ENCODE measurements around the gene HOXB5. TPM values are rescaled to one million over a fixed set of nuclear protein-coding genes. Genes with fewer than 3 reads are reported as not detected.

The HOXB5 gene
- total and polyA plus RNA-seq, 2 of the 4 experiments (the other 2 are of a cell fraction), result 0.54 to 18.0 TPM

- WGBS, 2 experiments (ENCODE audit: extremely low coverage in 2 of 2, insufficient read length in 1 of 2), result 3% methylated on average over 8 of the region's 25 CpGs; no CpG with 5 or more reads in 1 of the 2 experiments
- H3K9ac ChIP-seq (ENCODE audit: low read depth, low read length), result no peak overlapping the region
- no TSS peak for BruUV-seq (replicated peaks)
- H3K23ac ChIP-seq (ENCODE audit: low read depth, low read length), result peak overlapping the region; percentile 45; the same call in 1 of the 2 replicates
- H3K27me3 ChIP-seq (ENCODE audit: control insufficient read depth, insufficient read depth, low read length), result peaks cover 79% of the 10 kb centered on the region
- ATAC-seq (ENCODE audit: low read depth), result peak; percentile 93
- H2AK5ac ChIP-seq (ENCODE audit: low read depth, low read length), result no peak overlapping the region
- H3K56ac ChIP-seq (ENCODE audit: extremely low read depth, insufficient read depth, low read length), result no peak overlapping the region
- no peak overlapping the region for H2BK5ac ChIP-seq (ENCODE audit: low read depth, low read length, poor library complexity, severe bottlenecking)
- H2BK120ac ChIP-seq (ENCODE audit: low read depth, low read length), result no peak overlapping the region
- H3K18ac ChIP-seq (ENCODE audit: low read depth, low read length), result no peak overlapping the region
- H3K4me3 ChIP-seq (ENCODE audit: insufficient read depth, low read depth, low read length), result no peak overlapping the region
- no peaks in the 10 kb centered on the region for H3K79me1 ChIP-seq (ENCODE audit: low read depth in 1 of 2, low read length in 2 of 2)
- peak; percentile 79 for DNase-seq
- ChIA-PET CTCF (interaction anchor here (0.6 to 1.5 kb wide), 7 partner anchors 9 to 593 kb away, joined by 3 read pairs; no protein-coding TSS in a partner anchor), POLR2A (ENCODE audit: unreplicated experiment) (no interaction called here)
- H2AFZ ChIP-seq (replicated peaks; ENCODE audit: low read length, poor library complexity), result no peak overlapping the region
- peaks cover 9% of the 10 kb centered on the region for H3K9me3 ChIP-seq (ENCODE audit: control insufficient read depth, insufficient read depth, low read length)
- no peak for TF ChIP-seq RFX5 (IDR thresholded peaks at IDR 0.05; ENCODE audit: low read depth, low read length)
- TF ChIP-seq CEBPB (IDR thresholded peaks at IDR 0.05; ENCODE audit: low read depth, low read length), result no peak
- 0 out of 2 replicates have a peak, but pooled peaks have one; percentile 9 for TF ChIP-seq MXI1 (IDR thresholded peaks at IDR 0.05; ENCODE audit: borderline replicate concordance, low read depth, low read length)
- TF ChIP-seq FOS (IDR thresholded peaks at IDR 0.05; ENCODE audit: low read depth, low read length), result no peak
- TF ChIP-seq SMC3 (IDR thresholded peaks at IDR 0.05; ENCODE audit: low read depth, low read length), result peak; percentile 94
- no peak for TF ChIP-seq CHD1 (IDR thresholded peaks at IDR 0.05; ENCODE audit: low read depth, low read length)
- TF ChIP-seq CTCF (conservative IDR thresholded peaks at IDR 0.05; ENCODE audit: low read depth, low read length), result peak; percentile 98
- no peak for TF ChIP-seq NFE2L2 (IDR thresholded peaks at IDR 0.05; ENCODE audit: low read depth, low read length)
- peak; percentile 97 for TF ChIP-seq RAD21 (IDR thresholded peaks at IDR 0.05; ENCODE audit: low read length)
- TF ChIP-seq POLR2A (IDR thresholded peaks at IDR 0.05; ENCODE audit: low read depth, low read length), result peak; percentile 57; the same call in 1 of the 2 replicates
- dilution Hi-C loops (cut with HindIII; ENCODE audit: low sequenced_read_pairs, unreplicated experiment), result no loop called here
- no peaks in the 10 kb centered on the region for H3K36me3 ChIP-seq (ENCODE audit: control insufficient read depth, insufficient read depth, low read length)
- no peak overlapping the region for H3K4ac ChIP-seq (ENCODE audit: low read depth, low read length)
- no peak overlapping the region for H3K14ac ChIP-seq (replicated peaks; ENCODE audit: low read depth, low read length)
- H3K27ac ChIP-seq (ENCODE audit: insufficient read depth, low read length), result no peak overlapping the region
- in situ Hi-C loops (cut with MboI; ENCODE audit: low sequenced_read_pairs), result no loop called here
- intact Hi-C loops (cut with micrococcal nuclease), result loop anchor here (1.0 to 2.0 kb wide), 6 partner anchors 282 to 592 kb away; no protein-coding TSS in a partner anchor
- no peak overlapping the region for H4K8ac ChIP-seq (ENCODE audit: low read depth in 2 of 2, low read length in 2 of 2)
- H2BK15ac ChIP-seq (ENCODE audit: low read depth, low read length), result no peak overlapping the region
- H4K20me1 ChIP-seq (ENCODE audit: insufficient read depth, low read length), result peaks cover 4% of the 10 kb centered on the region; the same call in 1 of the 2 replicates
- H3K4me1 ChIP-seq (ENCODE audit: control insufficient read depth, insufficient read depth, low read length), result no peaks in the 10 kb centered on the region; the same call in 1 of the 2 replicates
- H3K4me2 ChIP-seq (ENCODE audit: low read depth, low read length), result 0 out of 2 replicates have a peak overlapping the region, but pooled peaks have one; percentile 18
- H2BK20ac ChIP-seq (ENCODE audit: low read depth, low read length), result no peak overlapping the region
- H3K9me1 ChIP-seq (ENCODE audit: insufficient read depth, low read length), result no peaks in the 10 kb centered on the region
- H4K5ac ChIP-seq (ENCODE audit: low read depth, low read length), result no peak overlapping the region
- no peak overlapping the region for H2AK9ac ChIP-seq (replicated peaks; ENCODE audit: low read depth, low read length, poor library complexity)
- H4K91ac ChIP-seq (ENCODE audit: insufficient read depth, low read depth, low read length), result no peak overlapping the region
Observed at GRCh38 chr17:48618256-48618896, 24.8 kb upstream of the HOXB5 start.
